ENCODE measurements around the gene IL1RAP.

IL1RAP gene

GRCh38 chr3:190680691-190681090, 166.8 kb downstream of the IL1RAP start:
- DNase-seq = no peak

DNA sequence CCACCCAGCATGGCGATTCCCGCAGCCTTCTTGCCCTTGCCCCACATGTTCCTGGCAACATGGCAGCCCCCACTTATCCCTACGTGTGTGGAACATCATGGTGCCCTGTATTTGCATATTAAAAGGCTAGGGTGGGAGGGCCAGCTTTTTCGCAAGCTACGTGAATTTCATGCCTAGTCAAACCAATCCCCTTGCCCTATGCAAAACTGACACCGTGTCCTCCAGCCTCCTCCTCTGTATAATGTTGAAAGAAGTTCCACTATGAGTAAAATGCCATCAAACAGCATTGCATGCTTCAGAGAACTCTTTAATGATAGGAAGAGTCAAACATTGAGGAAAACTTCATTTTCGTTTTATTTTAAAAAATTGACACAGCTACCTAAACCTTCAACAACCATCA, 170.9 kb downstream of the IL1RAP start:
- DNase-seq = no peak

DNA sequence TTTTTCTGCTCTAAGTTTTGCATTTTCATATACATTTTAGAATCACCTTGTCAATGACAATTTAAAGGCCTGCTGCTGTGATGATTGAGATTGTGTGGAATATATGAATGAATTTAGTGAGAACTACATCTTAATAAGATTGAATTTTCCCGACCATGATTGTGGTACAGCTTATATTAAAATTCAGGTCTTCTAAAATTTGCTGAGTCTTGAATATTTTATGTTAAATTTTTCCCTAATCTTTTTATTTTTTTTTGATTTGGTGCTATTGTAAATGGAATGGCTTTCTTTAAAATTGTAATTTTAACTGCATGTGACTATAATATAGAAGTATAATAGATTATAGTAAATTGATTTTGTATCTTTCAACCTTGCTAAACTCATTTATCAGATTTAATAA, 172.1 kb downstream of the IL1RAP start:
- DNase-seq = no peak

GRCh38 chr3:190690246-190690645, 176.4 kb downstream of the IL1RAP start:
- DNase-seq = no peak

DNA sequence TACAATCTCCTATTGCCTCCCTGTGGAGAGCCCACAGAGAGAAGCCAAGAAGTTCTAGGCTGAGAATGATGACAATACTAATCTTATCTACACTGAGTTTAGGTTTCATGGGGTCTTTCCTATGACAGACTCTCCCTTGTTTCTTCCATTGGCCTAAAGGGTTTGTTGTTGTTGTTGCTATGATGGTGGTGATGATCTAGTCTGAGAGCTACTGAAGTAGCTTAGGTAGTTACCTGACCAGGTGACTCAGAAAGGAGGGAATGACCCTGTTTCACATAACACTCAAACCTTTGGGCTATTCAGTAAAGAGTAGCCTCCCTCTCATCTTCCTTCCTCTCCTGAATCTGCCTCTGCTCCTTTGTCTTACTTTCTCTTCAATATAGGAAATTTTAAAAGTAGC, 178.4 kb downstream of the IL1RAP start:
- DNase-seq = no peak

DNA sequence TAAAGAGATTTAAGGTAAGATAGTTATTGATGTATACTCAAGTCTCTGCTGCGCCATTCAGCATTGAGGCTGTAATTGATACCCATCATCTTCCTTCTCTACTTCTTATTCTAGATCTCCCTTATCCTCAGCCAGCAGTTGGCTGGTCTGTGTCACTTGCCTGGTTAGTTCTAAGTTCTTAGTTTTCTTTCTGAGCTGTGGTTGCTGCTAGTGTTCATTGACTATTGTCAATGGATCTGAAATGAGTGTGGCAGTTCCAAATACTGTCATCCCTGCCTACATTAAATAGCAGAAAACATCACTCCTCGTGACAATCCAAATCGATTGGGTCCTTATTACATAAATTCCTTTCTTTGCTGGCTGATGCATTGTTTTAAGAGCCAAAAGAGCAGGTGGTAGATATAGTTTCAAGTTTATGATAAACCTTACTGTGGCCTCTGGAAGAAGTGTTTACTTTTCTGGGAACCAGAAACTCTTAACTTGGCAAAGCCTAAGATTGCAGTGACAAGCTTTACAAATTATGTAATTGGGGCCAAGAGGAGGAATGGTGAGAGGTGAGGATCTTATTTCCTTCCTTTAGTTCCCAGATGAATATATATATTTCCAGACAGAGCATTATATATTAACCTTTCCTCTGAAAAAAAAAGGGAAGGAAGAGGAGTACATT, 180.6 kb downstream of the IL1RAP start:
- no peak for DNase-seq

DNA sequence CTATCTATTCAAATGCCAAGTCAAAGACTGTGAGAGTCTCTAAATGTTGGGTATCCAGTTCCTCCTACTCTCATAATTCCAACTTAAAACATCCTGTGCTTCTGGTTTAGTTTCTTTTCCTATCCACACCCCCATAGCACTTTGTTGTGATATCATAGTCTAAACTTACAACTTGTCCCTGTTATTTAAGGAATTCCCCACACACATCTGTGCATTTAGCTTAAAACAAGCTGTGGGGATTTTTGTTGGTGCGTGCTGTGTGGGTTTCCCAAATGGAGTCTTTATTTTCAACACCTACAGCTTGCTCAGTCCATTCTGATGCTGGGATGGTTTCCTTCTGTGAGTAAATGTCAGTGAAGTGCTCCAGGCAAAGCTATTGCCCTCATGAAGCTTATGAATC, 181.3 kb downstream of the IL1RAP start:
- DNase-seq = no peak

DNA sequence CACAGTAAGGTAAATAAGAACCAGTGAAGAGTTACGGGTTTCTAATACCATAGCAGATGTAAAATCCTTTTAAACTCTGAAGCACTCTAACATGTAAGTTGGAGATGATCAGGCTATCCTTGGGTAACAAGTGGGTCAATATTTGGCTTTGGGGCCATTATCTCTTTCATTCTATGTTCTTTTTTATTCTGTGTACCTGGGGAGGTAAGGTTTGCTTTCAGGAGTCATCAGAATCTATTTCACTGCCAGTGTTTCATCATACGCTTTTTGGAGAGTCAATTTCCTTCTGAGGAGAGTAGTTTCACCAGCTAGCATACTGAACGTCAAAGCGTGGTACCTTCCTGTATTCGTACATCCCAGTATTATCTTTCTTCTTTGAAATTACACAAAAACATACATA, 182.1 kb downstream of the IL1RAP start:
- no peak for DNase-seq

DNA sequence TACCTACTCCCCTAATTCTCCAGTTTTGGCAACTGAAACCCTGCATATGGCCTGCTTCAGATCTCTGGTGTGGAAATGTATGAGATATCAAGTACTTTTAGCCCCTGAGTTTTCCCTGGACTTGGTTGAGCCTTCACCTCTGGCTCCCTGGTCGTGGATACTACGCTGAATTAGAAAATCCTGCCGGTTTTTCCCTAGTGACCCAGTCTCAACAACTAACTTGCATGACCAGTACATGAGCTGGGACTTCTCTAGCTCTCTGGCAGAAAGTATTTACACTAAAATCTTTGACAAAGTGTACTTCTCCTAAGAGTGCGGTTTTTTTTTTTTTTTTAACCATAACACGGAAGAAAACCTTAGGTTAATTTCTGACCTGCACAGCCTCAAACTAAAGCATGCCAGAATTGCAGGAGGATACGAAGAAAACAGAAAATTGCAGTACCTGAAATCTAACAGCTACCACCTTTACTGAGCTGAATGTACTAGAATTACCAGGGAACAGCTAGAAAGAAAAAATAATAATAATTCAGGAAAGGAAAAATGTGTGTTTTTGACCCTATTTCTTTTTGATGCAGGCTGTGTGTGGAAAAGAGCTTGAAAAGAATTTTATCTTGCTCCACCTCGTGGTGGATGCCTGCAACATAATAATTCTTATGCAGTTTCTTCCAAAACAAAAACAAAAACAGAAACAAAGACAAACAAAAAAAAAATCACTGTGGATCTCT, 183.1 kb downstream of the IL1RAP start:
- DNase-seq = no peak

DNA sequence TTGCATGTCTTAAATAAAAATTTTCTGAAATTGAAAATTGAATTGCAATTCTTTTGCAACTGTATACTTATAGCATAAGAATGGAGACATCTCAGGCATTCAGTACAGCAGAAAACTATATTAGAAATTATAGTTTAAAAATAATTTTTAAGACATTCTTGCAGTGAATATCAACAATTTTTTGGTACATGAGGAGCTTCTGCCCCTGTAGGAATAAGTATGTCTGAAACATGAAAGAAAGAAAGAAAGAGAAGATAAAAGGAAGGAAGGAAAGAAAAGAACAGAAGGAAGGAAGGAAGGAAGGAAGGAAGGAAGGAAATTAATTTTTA, 183.6 kb downstream of the IL1RAP start:
- DNase-seq = no peak

DNA sequence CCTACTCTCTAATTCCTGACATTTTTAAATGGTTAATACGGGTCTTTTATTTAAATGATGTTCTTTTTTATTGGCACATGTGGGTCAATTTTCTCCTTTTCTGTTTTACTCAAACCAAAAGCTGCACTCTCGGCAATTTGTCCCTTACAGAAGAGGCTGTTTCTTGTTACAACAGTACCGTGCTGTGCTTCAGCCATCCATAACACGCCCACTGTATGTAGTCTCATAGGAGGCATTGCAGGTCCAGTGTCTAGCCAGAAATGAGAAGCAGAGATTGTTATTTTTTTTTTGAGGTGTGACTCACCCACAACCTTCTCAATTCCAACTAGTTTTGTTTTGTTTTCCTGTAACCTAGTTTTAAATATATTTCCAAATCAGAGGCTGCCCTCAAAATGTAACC, 184.0 kb downstream of the IL1RAP start:
- DNase-seq = no peak

GRCh38 chr3:190699776-190700175, 185.9 kb downstream of the IL1RAP start:
- DNase-seq = no peak

GRCh38 chr3:190701096-190701532, 187.2 kb downstream of the IL1RAP start:
- no peak for DNase-seq

DNA sequence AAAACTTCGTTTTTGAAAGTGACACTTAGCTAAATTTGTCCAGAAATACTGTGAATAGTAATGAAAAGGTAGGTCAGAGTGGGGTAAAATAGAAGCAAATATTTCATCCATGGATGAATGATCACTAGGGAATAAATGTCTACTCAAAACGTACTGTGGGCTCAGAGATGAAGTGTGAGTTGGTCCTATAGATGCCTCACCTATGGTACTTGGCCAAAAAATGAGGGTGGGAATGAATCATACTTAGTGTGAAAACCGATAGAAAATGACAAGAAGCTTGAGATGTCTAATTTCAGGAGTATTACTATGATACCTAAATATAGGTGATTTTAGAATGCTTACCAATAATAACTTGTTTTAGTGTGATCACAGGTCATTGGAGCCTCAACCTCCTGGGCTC, 192.7 kb downstream of the IL1RAP start:
- DNase-seq = no peak
